HG02759 (cell line): ENCODE results near the gene TAF3.
A peak's percentile ranks its signal among the peaks of the same experiment; 100 is the strongest.

Source experiments
- ATAC-seq: cut with Tn5 transposase; IDR thresholded peaks from one replicate; pipeline ENCODE4 v1.9.1; 2021; ENCODE audit warnings: mild to moderate bottlenecking, moderate library complexity; ENCODE audit not compliant: unreplicated experiment

TAF3 gene

DNA sequence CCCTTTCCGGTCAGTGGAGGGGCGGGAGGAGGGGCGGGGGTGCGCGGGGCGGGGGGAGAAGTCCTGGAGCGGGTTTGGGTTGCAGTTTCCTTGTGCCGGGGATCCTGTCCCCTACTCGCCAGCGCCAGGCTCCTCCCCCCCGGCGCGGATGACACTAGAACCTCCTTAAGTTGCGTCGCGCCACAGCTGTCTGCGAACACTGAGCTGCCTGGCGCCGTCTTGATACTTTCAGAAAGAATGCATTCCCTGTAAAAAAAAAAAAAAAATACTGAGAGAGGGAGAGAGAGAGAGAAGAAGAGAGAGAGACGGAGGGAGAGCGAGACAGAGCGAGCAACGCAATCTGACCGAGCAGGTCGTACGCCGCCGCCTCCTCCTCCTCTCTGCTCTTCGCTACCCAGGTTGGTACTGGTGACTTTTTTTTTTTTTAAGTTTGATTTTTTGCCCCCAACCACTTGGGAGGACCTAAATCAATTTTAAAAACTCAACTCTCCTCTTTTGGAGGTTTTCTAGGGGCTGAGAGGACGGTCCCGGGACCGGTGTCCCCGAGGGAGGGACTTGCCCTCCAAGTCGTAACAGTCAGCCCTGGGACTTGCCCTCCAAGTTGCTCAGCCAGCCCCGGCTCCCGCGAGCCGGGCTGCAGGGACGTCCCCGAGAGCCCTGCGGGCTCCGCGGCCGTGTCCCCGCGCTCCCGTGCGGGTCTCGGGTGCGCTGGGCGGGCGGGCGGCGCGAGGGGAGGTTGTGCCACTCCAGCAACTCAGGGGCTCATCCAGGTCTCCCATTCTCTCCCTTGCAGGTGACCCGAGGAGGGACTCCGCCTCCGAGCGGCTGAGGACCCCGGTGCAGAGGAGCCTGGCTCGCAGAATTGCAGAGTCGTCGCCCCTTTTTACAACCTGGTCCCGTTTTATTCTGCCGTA is 236.4 kb downstream of the TAF3 start, which contains the start of gene GATA3:
Gene GATA3 (plus strand): TSS at position 195 of the 914 bp plus-strand sequence. CDS start 968 bp downstream, outside the sequence.
- ATAC-seq = peak; percentile 38

GRCh38 chr10:8055420-8056349 is 237.4 kb downstream of the TAF3 start:
- no peak for ATAC-seq

DNA sequence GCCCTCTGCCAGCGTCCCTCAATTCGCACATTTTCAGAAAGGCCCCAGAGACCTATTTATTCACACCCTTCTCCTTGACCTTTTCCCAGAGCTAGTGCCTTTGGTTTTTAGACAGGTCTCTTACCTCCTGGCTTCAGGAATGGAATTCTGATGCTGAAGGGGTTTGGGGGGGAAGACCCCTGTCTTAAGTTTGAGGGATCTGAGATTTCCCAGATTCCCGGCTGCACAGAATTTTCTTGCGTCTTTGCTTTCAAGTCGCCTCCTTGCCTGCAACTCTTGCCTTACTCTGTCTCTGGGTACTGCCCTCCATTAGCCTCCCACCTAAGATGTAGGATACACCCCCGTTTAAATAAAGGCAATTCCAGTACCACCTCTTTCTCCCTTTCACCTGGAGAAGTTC is 238.1 kb downstream of the TAF3 start:
- no peak for ATAC-seq

GRCh38 chr10:8056871-8057331 is 238.6 kb downstream of the TAF3 start:
- peak; percentile 21 for ATAC-seq

- no peak for ATAC-seq
Observed at GRCh38 chr10:8057636-8058273, 239.4 kb downstream of the TAF3 start.

GRCh38 chr10:8058274-8059111 is 240.2 kb downstream of the TAF3 start:
- no peak for ATAC-seq

DNA sequence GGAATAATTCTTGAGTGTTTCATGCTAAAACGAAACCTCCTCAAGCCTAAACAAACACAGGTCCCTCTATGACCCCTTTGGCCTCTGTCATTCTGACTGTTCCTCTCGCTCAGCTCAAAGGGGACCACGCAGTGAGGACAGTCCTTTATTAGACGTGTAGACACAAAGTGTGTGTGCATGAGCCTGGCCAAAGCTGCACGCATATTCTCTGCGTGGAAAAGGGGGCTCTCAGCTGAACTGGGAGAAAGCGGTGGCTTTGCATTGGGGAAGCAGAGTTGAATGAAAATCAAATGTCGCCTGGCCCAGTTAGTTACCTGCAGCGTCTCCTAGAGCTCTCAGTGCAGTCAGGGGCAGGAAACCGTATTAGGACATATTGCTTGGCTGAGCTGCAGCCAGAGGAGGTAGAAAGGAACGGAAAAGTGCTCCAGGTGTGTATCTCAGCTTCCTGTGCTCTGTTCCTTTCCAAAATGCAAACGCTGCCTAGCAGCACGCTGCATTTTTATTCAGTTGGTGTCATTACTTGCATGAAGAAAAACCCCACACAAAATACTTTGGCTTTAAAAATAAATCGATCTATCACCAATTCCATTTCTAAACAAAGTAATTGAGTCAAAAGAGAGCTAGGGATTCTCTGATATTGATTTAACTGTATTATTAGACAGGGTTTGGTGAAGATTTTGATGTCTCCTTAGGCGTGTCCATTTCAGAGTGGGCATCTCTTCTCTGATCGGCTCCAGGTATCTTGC is 241.1 kb downstream of the TAF3 start:
- ATAC-seq = no peak

DNA sequence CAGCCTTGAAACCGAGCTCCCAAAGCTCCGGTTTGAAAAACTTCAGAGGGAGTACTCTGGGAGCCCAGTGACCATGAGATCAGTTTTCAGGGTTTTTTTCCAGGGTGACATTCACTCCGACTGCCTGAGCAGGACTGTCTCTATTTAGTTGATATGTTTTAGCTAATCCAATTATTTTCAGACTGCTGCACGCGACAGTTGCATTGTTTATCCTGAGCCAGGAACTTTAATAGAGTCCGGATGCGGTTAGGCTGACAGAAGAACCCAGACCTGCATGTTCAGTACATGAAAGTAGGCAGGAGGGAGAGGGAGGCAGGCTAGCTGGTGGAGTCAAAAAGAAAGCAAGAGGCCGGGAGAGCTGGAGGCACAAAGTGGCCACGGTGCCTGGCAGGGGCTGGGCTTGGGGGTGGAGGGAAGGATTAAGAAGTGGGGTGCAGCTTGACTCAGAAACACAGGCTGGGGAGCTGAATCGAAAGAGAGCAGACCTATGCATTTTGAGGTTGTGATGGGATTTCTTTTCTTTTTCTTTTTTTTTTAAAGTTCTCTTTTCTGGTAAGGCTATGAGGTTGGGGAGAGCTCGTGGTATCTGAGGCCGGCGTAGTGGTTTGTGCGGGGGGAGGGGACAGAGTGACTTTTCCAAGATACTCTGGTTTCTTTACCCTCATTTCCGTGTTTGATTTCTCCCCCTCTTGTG is 241.9 kb downstream of the TAF3 start:
- peak; percentile 50 for ATAC-seq

DNA sequence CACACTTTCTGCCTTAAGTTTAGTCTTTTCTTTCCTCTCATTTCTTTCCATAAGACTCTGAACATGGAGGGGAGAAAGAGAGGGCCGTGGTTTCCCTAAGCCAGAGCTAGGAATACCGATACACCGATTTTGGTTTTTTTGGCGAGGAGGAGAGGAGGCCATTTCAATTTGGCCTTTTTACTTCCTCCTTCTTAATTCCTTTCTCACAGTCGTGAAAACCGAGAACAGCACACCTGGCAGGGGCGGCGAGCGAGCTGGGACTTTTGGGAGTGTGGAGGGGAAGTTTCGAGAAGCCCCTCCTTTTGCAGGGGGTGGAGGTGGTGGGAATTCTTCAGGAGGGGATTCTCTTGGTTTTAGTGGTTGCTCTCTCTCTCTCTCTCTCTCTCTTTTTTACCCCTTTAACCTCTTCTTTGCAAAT is 242.4 kb downstream of the TAF3 start:
- ATAC-seq = no peak

- ATAC-seq = no peak
Observed at GRCh38 chr10:8061274-8062211, 243.2 kb downstream of the TAF3 start.

DNA sequence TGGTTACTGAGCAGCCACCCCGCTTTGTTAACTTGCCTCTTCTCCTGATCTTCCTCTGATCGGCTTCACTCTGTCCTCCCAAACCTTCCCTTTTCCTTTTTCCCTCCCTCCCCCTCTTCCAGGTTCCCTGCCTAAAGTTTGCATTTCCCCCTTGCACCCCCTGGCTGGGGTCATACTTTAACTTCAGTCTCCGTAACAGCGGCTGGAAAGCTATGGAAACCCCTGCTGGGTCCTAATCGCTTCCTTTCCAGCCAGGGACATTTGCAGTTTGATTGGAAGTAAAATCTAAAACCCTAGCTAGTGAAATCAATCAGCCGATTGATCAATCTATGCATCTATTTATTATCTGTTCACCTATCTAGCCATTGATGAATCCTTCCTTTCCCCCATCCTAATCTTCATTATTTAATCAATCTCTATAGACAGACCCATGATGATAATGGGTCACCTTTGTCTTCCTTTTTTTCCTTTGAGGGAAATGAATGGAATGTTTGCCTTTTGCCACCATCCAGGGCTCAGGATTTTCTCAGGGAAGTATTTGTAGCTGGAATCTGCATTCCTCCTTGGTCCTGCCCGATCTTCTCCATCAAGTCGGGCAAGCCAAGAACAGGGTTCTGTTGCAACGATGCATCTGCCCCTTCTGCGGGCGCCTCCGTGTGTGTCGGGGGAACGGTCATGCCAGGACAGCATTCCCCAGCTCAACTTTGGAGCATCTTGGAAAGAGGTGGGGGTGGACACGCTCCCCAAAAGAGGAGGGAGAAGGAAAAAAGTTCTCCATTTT is 245.0 kb downstream of the TAF3 start:
- ATAC-seq = no peak

- no peak for ATAC-seq
Observed at GRCh38 chr10:8063935-8064334, 245.6 kb downstream of the TAF3 start.

DNA sequence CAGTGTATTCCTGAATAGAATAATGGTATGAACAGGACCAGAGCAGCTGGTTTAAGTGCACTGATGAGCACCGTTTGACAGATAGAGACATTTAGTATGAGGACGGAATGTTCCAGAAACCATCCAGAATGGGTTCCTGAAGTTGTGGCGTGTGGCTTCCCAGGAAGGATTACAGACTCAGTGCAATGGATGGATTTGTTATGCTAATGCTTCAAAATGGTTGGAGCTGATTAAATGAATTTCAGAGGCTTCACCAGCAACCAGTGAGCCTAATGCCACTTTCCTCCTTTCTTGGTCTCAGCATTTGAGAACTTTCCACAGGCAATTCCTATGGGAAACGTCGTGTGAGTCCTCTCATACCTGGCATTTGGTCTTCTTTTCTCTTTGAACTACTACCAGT is 246.1 kb downstream of the TAF3 start:
- ATAC-seq = no peak

- ATAC-seq = no peak
Observed at GRCh38 chr10:8065651-8066050, 247.3 kb downstream of the TAF3 start.

DNA sequence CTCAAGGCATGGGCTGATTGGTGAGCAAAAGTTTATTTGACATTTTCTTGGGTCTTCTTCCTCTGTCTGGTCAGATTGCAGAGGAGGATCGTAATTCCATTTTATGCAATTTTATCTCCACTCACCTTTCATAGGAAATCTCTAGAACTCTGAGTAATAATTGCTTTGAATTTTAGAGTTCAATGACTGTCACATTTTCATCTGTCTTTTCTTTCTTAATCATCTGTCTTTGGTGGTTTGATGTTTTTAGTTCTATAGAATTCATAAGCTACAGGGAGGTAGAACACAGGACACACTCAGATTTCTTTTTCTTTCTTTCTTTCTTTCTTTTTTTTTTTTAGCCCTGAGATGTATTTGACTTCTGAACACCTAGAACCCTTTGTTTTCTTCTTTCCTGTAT is 247.8 kb downstream of the TAF3 start:
- no peak for ATAC-seq
